Urothelium cell line (cell line): Measurements from ENCODE around the gene EFNA5.
A peak's percentile ranks its signal among the peaks of the same experiment; 100 is the strongest.

Experiments used
- DNase-seq: peaks from one replicate; pipeline ENCODE4 v3.0.0; 2011; ENCODE audit warnings: low spot score, mixed read lengths
- FAIRE-seq: peaks from 2 replicates; lab custom pipeline; 2011; peaks lifted over from hg19 to GRCh38; lab: Jason Lieb, UNC

Gene EFNA5

GRCh38 chr5:107652408-107652807 is 18.3 kb downstream of the EFNA5 start:
- no peak for FAIRE-seq
- DNase-seq, result no peak

- FAIRE-seq (no peak), DNase-seq (no peak)
Measured at GRCh38 chr5:107651325-107651724, 19.4 kb downstream of the EFNA5 start.

GRCh38 chr5:107646418-107646817 is 24.3 kb downstream of the EFNA5 start:
- DNase-seq, result no peak
- FAIRE-seq, result no peak

GRCh38 chr5:107640568-107640967 is 30.2 kb downstream of the EFNA5 start:
- no peak for DNase-seq
- no peak for FAIRE-seq

- DNase-seq (no peak), FAIRE-seq (no peak)
Measured at GRCh38 chr5:107639990-107640389, 30.7 kb downstream of the EFNA5 start.

- DNase-seq (no peak), FAIRE-seq (no peak)
Measured at GRCh38 chr5:107636555-107636954, 34.2 kb downstream of the EFNA5 start.

DNA sequence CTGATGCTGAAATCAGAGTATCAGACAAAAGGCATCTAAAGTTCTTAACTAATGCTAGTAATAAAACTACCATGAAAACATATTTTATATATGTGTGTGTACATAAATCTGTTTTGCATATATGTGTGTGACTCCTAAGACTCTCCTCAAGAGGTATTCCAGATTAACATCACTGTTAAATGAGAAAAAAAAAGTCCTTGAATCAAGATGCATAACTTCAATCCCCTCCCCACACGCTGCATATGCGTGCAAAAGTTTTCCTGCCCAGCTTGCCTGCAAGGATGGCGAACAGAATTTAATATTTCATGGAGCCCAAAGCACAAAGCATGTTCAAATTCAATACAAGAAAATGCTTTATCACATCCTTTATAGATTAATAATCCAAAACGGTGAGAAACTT is 34.7 kb downstream of the EFNA5 start:
- FAIRE-seq (no peak), DNase-seq (no peak)

DNA sequence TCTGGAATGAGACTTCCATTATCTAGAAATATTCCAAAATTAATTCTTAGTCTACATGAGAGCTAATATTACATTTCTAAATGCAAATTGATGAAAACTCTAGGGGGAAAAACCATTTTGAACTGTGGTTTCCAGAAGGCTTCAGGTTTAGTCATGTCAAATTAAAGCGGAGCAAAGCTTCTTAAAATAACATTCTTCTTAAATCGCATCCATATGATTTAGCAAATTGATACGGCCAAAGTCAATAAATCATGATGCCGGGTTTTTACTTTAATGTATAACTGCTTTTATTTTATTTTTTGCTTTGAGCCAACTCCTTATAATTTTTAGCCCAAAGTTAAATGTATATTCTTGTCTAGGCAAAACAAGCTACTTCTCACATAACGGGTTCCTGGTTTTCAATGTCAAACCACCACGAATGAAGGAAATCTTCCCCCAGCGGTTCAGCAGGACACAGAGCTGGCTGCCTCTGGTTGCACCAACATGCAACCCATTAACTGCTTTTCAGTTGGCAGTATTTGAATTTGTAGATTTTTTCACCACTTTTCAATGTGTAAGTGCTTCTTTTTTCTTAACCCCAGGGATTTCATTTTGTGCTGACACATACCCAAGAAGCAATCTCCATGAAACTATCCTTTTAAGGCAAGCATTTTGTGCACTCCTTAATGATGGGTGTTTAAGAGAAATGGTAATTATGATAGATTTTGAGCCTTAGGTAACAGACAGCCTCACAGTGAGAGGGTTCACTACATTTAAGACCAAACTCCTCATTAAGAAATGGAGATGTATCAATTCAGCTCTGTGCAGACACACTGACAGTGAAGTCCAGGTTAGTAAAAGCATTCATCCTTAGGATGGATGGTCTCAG is 35.5 kb downstream of the EFNA5 start:
- DNase-seq (no peak), FAIRE-seq (no peak)

GRCh38 chr5:107633171-107633901 is 37.4 kb downstream of the EFNA5 start:
- DNase-seq (no peak), FAIRE-seq (no peak)

DNA sequence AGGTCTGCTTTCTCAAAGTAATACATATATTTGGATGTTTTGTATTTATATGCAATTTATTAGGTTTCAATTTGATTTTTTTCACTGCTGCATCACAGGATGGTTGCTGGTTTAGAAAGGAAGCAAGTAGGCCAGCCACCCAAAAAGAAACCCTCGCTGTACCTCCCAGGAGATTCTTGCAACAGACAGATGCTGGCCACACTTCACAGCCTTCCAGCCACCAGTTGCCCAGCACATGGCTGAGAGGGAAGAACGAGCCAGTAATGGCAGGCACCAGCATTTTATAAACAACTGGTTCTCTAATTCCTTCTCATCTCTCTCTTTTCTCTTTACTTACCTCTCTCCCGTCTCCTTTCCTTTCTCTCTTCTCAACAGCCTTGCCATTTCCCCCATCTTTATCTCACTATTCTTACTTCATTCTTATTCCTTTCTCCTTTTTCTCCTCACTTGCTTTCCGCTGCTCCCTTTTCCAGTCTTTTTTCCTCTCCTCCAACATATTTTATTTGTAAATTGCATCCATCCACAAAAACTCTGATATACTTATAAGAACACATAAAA is 38.9 kb downstream of the EFNA5 start:
- FAIRE-seq (no peak), DNase-seq (no peak)

DNA sequence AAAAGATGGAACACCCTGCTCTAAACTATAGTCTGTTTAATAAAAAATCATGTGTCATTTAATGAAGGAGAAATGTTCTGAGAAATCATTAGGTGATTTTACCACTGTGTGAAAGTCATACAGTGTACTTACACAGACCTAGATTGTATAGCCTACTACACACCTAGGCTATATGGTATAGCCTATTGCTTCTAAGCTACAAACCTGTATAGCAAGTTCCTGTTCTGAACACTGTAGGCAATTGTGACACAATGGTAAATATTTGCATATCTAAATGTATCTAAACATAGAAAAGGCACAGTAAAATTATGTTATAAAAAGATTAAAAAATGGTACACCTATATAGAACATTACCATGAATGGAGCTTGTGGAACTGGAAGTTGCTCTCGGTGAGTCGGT is 40.6 kb downstream of the EFNA5 start:
- DNase-seq (no peak), FAIRE-seq (no peak)

DNA sequence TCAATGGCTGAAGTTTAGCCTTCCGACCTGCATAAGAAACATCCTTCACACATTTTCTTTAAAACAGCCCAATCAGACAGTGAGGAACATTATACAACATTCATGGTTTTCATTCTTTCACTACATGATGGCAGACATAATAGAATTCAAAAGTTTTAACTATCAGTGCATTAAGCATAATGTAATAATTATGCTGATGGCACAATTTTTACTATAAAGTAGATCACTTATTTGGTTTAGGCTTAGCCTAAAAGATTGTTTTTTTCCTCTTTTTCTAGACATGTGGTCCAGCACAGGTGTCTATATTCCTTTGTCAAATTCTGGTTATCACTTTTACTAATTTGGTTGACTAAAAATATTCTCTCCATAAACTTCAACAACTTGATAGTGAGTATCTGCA is 46.5 kb downstream of the EFNA5 start:
- DNase-seq, result no peak
- FAIRE-seq, result no peak

- DNase-seq (no peak), FAIRE-seq (no peak)
Measured at GRCh38 chr5:107621089-107621488, 49.6 kb downstream of the EFNA5 start.

DNA sequence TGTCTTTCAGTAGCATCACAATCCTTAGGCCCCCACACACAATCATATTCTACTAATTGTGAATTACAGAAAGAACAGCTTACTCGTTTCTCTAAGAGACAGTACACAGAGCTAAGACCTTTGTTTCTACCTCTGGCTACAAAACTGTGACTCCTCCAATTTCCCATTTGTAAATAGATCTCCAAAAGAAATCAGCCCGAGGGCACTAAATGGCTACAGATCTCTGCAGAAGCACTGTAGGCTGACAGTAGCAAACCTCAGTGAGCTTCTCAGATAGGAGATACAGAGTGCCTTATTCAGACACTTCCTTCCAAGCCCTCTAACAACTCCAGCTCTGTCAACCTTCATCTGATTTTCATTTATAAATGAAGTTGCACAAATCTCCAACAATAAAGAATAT is 51.0 kb downstream of the EFNA5 start:
- FAIRE-seq (no peak), DNase-seq (no peak)

DNA sequence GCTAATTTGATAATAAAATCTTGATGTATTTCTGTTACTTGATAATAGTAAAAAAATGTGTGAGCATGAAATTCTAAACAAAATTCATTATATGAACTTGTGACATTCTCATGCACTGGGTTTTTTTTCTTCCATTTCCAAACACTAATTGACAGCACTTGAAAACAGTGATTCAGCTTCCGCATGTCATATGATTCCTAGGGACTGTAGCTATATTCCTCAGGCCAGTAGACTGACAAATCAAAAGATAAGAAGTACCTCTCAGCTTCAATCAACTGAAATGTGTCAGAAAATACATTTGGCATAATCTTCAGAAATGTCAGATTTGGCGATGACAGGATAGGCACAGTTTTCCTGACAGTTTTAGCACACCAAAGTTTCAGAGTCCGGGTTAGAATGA is 52.5 kb downstream of the EFNA5 start:
- FAIRE-seq, result no peak
- no peak for DNase-seq

- FAIRE-seq (no peak), DNase-seq (no peak)
Measured at GRCh38 chr5:107617052-107617451, 53.7 kb downstream of the EFNA5 start.

DNA sequence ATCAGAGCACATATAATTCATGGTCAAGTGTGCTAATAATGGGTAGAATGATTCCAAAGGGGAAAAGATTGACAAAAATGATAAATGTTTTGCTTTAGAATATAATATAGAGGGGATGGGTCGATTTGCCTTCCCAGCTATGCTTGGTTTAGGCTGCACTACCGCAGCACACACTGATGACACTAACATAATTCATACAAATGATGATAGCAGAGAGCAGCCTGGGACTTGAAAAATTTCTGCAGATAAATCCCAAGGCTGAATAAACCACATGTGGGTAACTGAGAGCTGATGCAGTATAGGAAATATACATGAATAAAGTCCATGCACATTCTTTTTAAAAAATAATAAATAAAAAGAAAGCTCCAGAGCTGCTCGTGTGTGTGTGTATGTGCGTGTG is 54.5 kb downstream of the EFNA5 start:
- no peak for DNase-seq

GRCh38 chr5:107615299-107615817 is 55.4 kb downstream of the EFNA5 start:
- FAIRE-seq, result no peak
- DNase-seq, result no peak

More for the DNA sequence above, 54.5 kb downstream of the EFNA5 start:
- FAIRE-seq, result no peak

DNA sequence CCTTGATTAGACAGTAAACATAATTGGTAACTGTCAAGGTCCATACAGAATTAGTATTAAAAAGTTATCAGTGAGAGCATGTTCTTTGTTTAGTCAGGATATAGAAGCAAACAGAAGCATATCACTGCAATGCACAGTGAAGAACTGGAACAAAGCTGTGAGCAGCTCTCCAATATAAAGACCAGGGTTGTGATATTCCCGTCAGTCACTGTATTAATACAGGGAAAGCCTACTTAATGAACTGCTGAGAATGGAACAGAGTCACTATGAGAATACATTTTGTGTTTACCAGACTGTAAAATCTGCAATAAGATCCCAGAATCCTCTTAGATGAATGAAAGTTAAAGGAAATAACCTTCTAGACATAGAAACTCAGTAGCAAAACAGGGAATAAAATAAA is 58.2 kb downstream of the EFNA5 start:
- DNase-seq (no peak), FAIRE-seq (no peak)

DNA sequence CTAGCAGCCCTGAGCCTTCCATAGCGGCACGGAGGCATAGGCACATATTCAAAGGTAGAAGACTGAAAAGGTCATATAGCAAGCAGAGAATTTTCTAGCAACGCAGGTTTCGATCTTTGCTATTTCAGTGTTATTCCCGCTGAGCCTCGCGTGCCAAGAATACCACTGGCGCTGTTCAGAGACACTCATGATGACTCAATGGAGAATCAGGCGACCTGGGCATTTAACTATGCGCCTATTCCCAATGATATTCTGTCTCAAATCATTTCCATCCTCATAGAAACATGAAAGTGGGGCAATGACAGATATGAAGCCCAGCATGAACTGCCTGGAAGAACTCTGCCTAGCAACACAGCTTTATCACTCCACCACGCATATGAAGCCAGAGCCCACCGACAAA is 59.9 kb downstream of the EFNA5 start:
- DNase-seq, result peak; percentile 52
- peak; percentile 65 for FAIRE-seq

DNA sequence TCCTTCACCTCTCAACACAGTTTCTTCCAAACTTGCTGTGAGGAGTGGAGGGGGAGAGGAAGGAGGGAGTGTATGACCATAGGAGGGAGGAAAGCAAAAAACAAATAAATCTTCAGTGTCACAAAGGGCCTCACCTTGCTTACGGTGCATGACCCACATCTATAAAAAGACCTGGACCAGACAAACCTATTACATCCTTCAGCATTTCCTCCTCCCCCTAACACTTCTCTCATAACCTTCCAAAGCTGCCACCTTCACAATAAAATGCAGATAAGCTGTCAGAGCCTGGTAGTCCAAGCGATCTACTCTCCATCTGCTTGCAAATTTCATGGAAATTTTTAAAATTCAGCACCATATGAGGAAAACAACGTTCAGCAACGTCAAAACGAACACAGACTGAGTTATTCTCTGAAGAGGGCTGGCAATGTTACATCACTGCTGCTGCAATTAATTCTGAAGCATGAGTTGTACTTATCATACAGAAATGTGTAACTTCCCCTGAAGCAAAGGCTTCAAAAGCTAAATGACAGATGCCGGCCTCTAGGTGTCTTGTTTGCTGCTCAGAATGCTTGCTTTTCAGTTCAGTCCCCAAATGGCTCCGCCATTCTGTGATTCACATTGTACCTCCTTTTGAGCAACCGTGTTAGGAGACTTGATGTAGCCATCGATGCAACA is 62.9 kb downstream of the EFNA5 start:
- DNase-seq (no peak), FAIRE-seq (no peak)
